ENCODE measurements around the gene KCNAB2. TPM values are rescaled to one million over a fixed set of nuclear protein-coding genes. Genes with fewer than 3 reads are reported as not detected.

Gene KCNAB2
- total and polyA plus RNA-seq, 4 donors = 1.8 to 5.9 (median 4.5) TPM

DNA sequence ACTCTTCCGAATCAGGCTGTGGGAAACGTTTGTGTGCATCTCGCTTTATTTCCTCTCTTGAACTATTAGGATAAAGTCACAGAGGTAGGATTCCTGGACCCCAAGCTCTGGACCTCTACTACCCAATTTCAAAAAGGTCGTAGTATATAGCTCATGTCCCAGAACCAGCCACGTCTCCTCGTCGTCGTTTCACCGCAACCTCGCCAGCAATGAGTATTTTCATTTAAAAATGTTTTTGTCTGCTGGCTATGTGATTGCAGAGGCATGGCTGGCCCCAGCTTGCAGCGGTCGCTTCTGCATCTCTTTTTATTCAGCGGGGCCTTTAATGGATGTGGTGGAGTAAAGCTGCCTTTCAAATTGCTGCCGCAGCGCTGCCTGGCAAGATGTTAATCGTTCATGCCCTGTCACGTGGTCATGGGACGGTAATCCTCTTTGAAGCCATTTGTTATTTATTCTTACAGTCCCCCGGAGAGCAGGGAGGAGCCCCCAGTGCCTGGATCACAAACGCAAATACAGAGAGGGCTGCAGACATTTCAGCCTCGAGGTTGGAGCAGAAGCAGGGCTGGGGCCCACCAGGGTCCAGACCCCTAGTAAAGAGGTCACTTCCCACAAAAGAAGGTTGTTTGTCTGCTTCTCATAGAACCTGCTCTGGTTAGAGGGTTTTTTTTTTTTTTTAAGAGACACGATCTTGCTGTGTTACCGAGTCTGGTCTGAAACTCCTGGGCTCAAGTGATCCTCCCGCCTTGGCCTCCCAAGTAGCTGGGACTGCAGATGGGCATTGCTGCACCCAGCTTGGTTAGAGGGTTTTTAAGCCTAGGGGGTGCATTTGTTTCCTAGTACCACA lies 41.9 kb upstream of the KCNAB2 start:
- Histone ChIP-seq H3K9me3 (ENCODE audit: control insufficient read depth in 4 of 4, low read length in 3 of 4) (no peaks in the 10 kb centered on the region), H3K4me1 (ENCODE audit: control insufficient read depth in 4 of 4, insufficient read depth in 4 of 4, low read length in 3 of 4) (no peaks in the 10 kb centered on the region), H3K27ac (ENCODE audit: low read depth in 1 of 2, low read length in 2 of 2) (no peak overlapping the region), H3K4me3 (ENCODE audit: low read depth in 1 of 3, low read length in 3 of 3) (no peak overlapping the region), H3K27me3 (ENCODE audit: control insufficient read depth in 4 of 4, insufficient read depth in 4 of 4, low read length in 3 of 4) (no peaks in the 10 kb centered on the region), H3K9ac (ENCODE audit: low read depth in 1 of 2, low read length in 2 of 2) (no peak overlapping the region), H3K36me3 (ENCODE audit: control insufficient read depth in 4 of 4, insufficient read depth in 3 of 4, low read depth in 1 of 4, low read length in 3 of 4) (no peaks in the 10 kb centered on the region)
- no peak for DNase-seq (ENCODE audit: low spot score)
- TF ChIP-seq SP1 (IDR thresholded peaks at IDR 0.05) (no peak), RXRA (IDR thresholded peaks at IDR 0.05) (no peak), RAD21 (IDR thresholded peaks at IDR 0.05) (no peak), FOXA1 (IDR thresholded peaks at IDR 0.05) (no peak), NR2F2 (IDR thresholded peaks at IDR 0.05) (no peak)
- TF ChIP-seq, protein P1, sequence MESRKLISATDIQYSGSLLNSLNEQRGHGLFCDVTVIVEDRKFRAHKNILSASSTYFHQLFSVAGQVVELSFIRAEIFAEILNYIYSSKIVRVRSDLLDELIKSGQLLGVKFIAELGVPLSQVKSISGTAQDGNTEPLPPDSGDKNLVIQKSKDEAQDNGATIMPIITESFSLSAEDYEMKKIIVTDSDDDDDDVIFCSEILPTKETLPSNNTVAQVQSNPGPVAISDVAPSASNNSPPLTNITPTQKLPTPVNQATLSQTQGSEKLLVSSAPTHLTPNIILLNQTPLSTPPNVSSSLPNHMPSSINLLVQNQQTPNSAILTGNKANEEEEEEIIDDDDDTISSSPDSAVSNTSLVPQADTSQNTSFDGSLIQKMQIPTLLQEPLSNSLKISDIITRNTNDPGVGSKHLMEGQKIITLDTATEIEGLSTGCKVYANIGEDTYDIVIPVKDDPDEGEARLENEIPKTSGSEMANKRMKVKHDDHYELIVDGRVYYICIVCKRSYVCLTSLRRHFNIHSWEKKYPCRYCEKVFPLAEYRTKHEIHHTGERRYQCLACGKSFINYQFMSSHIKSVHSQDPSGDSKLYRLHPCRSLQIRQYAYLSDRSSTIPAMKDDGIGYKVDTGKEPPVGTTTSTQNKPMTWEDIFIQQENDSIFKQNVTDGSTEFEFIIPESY (IDR thresholded peaks at IDR 0.05) = no peak
- TF ChIP-seq, protein P2, sequence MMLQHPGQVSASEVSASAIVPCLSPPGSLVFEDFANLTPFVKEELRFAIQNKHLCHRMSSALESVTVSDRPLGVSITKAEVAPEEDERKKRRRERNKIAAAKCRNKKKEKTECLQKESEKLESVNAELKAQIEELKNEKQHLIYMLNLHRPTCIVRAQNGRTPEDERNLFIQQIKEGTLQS (IDR thresholded peaks at IDR 0.05) = no peak
- WGBS = 72% methylated on average over 24 of the region's 24 CpGs

DNA sequence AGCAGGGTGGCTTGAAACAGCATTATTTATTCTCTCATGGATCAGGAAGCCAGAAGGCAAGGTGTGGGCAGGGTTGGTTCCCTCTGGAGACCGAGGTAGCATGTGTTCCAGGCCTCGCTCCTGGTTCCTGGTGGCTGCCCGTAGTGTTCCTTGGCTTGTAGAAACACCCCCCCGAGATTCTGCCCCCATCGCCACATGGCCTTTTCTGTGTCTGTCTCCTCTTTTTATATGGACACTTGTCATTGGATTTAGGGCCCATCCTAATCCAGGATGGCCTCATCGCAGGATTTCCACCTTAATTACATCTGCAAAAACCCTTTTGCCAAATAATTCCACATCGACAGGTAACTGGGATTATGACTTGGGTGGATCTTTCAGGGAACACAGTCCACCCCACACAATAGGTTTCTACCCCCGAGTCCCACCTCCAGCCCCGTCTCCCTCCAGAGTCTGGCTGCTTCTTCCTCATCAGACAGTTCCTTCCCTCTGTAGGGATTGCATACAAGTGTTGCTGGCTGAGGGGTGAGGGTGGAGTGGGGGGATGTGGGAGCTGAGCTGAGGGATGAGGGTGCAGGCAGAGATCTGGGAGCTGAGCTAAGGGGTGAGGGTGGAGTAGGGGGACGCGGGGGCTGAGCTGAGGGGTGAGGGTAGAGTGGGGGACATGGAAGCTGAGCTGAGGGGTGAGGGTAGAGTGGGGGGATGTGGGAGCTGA lies 41.1 kb upstream of the KCNAB2 start:
- WGBS = 91% methylated on average over 11 of the region's 11 CpGs
- no peaks in the 10 kb centered on the region for H3K36me3 ChIP-seq (ENCODE audit: control insufficient read depth in 4 of 4, insufficient read depth in 3 of 4, low read depth in 1 of 4, low read length in 3 of 4)
- H3K27ac ChIP-seq (ENCODE audit: low read depth in 1 of 2, low read length in 2 of 2) = no peak overlapping the region
- no peak overlapping the region for H3K4me3 ChIP-seq (ENCODE audit: low read depth in 1 of 3, low read length in 3 of 3)
- no peak for DNase-seq (ENCODE audit: low spot score)
- no peaks in the 10 kb centered on the region for H3K4me1 ChIP-seq (ENCODE audit: control insufficient read depth in 4 of 4, insufficient read depth in 4 of 4, low read length in 3 of 4)
- no peaks in the 10 kb centered on the region for H3K9me3 ChIP-seq (ENCODE audit: control insufficient read depth in 4 of 4, low read length in 3 of 4)
- TF ChIP-seq, protein P3, sequence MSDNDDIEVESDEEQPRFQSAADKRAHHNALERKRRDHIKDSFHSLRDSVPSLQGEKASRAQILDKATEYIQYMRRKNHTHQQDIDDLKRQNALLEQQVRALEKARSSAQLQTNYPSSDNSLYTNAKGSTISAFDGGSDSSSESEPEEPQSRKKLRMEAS (IDR thresholded peaks at IDR 0.05) = no peak
- TF ChIP-seq, protein P1 (IDR thresholded peaks at IDR 0.05) = no peak
- H3K27me3 ChIP-seq (ENCODE audit: control insufficient read depth in 4 of 4, insufficient read depth in 4 of 4, low read length in 3 of 4) = no peaks in the 10 kb centered on the region
- no peak overlapping the region for H3K9ac ChIP-seq (ENCODE audit: low read depth in 1 of 2, low read length in 2 of 2)

DNA sequence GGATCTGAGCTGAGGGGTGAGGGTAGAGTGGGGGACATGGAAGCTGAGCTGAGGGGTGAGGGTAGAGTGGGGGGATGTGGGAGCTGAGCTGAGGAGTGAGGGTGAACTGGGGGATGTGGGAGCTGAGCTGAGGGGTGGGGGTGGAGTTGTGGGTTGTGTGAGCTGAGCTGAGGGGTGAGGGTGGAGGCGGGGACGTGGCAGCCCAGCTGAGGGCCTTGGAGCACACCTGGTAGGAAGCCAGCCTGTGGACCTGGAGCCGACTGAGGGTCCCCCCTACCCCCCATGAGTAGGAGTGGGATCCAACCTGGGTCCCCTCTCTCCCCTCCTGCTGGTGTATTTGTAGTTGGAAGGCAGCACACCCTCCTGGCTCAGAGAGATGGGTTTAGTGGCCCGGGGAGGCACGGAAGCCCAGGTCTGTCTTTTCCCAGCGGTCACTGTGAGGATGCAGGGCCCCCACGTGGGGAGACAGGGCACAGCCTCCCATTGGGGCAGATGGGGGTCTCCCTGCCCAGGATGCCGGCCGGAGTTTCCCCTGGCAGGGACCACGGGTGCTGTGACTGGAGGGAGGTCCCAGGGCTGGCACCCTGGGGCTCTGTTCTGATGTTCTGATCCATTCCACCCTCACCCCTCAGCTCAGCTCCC lies 40.3 kb upstream of the KCNAB2 start:
- Histone ChIP-seq H3K27me3 (ENCODE audit: control insufficient read depth in 4 of 4, insufficient read depth in 4 of 4, low read length in 3 of 4) (no peaks in the 10 kb centered on the region), H3K9ac (ENCODE audit: low read depth in 1 of 2, low read length in 2 of 2) (no peak overlapping the region), H3K4me1 (ENCODE audit: control insufficient read depth in 4 of 4, insufficient read depth in 4 of 4, low read length in 3 of 4) (no peaks in the 10 kb centered on the region), H3K36me3 (ENCODE audit: control insufficient read depth in 4 of 4, insufficient read depth in 3 of 4, low read depth in 1 of 4, low read length in 3 of 4) (no peaks in the 10 kb centered on the region), H3K9me3 (ENCODE audit: control insufficient read depth in 4 of 4, low read length in 3 of 4) (no peaks in the 10 kb centered on the region), H3K27ac (ENCODE audit: low read depth in 1 of 2, low read length in 2 of 2) (no peak overlapping the region), H3K4me3 (ENCODE audit: low read depth in 1 of 3, low read length in 3 of 3) (no peak overlapping the region)
- TF ChIP-seq JUND (IDR thresholded peaks at IDR 0.05) (no peak), FOXA1 (IDR thresholded peaks at IDR 0.05) (no peak), FOXA2 (IDR thresholded peaks at IDR 0.05) (no peak), YY1 (IDR thresholded peaks at IDR 0.05) (no peak), HNF4A (conservative IDR thresholded peaks at IDR 0.05) (no peak), RXRA (IDR thresholded peaks at IDR 0.05) (no peak), GABPA (IDR thresholded peaks at IDR 0.05 in 1 of 2, conservative IDR thresholded peaks at IDR 0.05 in 1 of 2) (no peak)
- no peak for DNase-seq (ENCODE audit: low spot score)
- 78% methylated on average over 10 of the region's 10 CpGs for WGBS

Measured in liver (tissue), 9 donors.